Type B pancreatic cell (in vitro differentiated cells): ENCODE results near the gene FAM174A. TPM values are rescaled to one million over a fixed set of nuclear protein-coding genes. Genes with fewer than 3 reads are reported as not detected.

Source experiments
- DNase-seq: peaks from one replicate; pipeline ENCODE4 v3.0.0; 2021; ENCODE audit warnings: mixed read lengths; ENCODE audit not compliant: unreplicated experiment; ENCODE audit errors: extremely low spot score
- H3K27ac Mint-ChIP-seq: 2 replicates; pipeline ENCODE4 v1.8.0; 2021; ENCODE audit warnings: mild to moderate bottlenecking, mixed read lengths
- H3K27me3 Mint-ChIP-seq: 2 replicates; pipeline ENCODE4 v1.8.0; 2021; ENCODE audit warnings: mixed read lengths
- H3K36me3 Mint-ChIP-seq: 2 replicates; pipeline ENCODE4 v1.8.0; 2021; ENCODE audit warnings: mixed read lengths
- H3K4me1 Mint-ChIP-seq: one replicate; pipeline ENCODE4 v1.8.0; 2021; ENCODE audit warnings: mixed read lengths; ENCODE audit not compliant: unreplicated experiment
- H3K4me3 Mint-ChIP-seq: 2 replicates; pipeline ENCODE4 v1.8.0; 2021; ENCODE audit warnings: mild to moderate bottlenecking, mixed read lengths
- H3K9me3 Mint-ChIP-seq: 2 replicates; pipeline ENCODE4 v1.8.0; 2021; ENCODE audit warnings: mixed read lengths
- total RNA-seq: library from RNA; stranded (reverse); gene quantifications from 2 replicates; pipeline ENCODE4 v1.2.1, GENCODE V29; 2021; ENCODE audit warnings: low replicate concordance
- TF ChIP-seq, protein P1 (sequence below): fragments of 200-600 bp; sonication (generic); conservative IDR thresholded peaks from 2 replicates; pipeline ENCODE4 v1.5.0; 2021; ENCODE audit warnings: antibody characterized with exemption, mild to moderate bottlenecking

FAM174A gene
- total RNA-seq, 1 donor from 2014 or later, result 14.2 TPM

GRCh38 chr5:100609594-100609993 is 74.4 kb downstream of the FAM174A start:
- H3K27me3 Mint-ChIP-seq, result no peaks in the 10 kb centered on the region
- no peaks in the 10 kb centered on the region for H3K9me3 Mint-ChIP-seq
- H3K27ac Mint-ChIP-seq, result no peak overlapping the region
- H3K36me3 Mint-ChIP-seq, result no peaks in the 10 kb centered on the region
- H3K4me3 Mint-ChIP-seq, result no peak overlapping the region
- no peak for DNase-seq
- TF ChIP-seq, protein P1, sequence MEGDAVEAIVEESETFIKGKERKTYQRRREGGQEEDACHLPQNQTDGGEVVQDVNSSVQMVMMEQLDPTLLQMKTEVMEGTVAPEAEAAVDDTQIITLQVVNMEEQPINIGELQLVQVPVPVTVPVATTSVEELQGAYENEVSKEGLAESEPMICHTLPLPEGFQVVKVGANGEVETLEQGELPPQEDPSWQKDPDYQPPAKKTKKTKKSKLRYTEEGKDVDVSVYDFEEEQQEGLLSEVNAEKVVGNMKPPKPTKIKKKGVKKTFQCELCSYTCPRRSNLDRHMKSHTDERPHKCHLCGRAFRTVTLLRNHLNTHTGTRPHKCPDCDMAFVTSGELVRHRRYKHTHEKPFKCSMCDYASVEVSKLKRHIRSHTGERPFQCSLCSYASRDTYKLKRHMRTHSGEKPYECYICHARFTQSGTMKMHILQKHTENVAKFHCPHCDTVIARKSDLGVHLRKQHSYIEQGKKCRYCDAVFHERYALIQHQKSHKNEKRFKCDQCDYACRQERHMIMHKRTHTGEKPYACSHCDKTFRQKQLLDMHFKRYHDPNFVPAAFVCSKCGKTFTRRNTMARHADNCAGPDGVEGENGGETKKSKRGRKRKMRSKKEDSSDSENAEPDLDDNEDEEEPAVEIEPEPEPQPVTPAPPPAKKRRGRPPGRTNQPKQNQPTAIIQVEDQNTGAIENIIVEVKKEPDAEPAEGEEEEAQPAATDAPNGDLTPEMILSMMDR, result no peak
- H3K4me1 Mint-ChIP-seq, result no peaks in the 10 kb centered on the region

GRCh38 chr5:100614308-100614707 is 79.1 kb downstream of the FAM174A start:
- Mint-ChIP-seq H3K4me3 (no peak overlapping the region), H3K36me3 (no peaks in the 10 kb centered on the region), H3K27ac (no peak overlapping the region), H3K9me3 (no peaks in the 10 kb centered on the region), H3K27me3 (no peaks in the 10 kb centered on the region), H3K4me1 (peaks cover 5% of the 10 kb centered on the region)
- DNase-seq, result no peak
- TF ChIP-seq, protein P1, result no peak

- H3K4me3 Mint-ChIP-seq, result no peak overlapping the region
- no peaks in the 10 kb centered on the region for H3K36me3 Mint-ChIP-seq
- no peak for DNase-seq
- no peak overlapping the region for H3K27ac Mint-ChIP-seq
- TF ChIP-seq, protein P1, result no peak
- peaks cover 5% of the 10 kb centered on the region for H3K4me1 Mint-ChIP-seq
- H3K27me3 Mint-ChIP-seq, result no peaks in the 10 kb centered on the region
- H3K9me3 Mint-ChIP-seq, result no peaks in the 10 kb centered on the region
Measured at GRCh38 chr5:100615362-100615761, 80.2 kb downstream of the FAM174A start.

DNA sequence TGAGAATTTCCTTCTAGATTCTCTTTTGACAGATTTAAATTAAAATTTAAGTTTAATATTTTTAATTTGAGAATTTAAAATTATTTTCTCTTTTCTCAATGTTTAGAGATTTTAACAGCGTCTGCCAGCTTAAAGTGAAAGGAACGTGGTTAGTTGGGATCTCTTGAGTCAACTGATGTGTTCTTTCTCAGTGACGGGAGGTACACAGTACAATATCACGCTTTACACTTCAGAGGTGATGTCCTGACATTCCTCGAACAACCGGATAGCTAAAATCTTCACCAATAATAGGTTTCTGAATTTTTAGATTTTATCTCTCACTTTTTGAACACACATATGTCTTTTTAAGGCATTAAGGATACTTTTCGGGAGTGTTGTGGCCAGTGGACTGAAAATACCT is 81.1 kb downstream of the FAM174A start:
- H3K9me3 Mint-ChIP-seq, result no peaks in the 10 kb centered on the region
- no peaks in the 10 kb centered on the region for H3K36me3 Mint-ChIP-seq
- no peaks in the 10 kb centered on the region for H3K27me3 Mint-ChIP-seq
- no peak overlapping the region for H3K4me3 Mint-ChIP-seq
- TF ChIP-seq, protein P1, result no peak
- H3K4me1 Mint-ChIP-seq, result peaks cover 5% of the 10 kb centered on the region
- no peak overlapping the region for H3K27ac Mint-ChIP-seq
- no peak for DNase-seq

GRCh38 chr5:100616981-100617380 is 81.8 kb downstream of the FAM174A start:
- TF ChIP-seq, protein P1, result no peak
- H3K36me3 Mint-ChIP-seq, result no peaks in the 10 kb centered on the region

DNA sequence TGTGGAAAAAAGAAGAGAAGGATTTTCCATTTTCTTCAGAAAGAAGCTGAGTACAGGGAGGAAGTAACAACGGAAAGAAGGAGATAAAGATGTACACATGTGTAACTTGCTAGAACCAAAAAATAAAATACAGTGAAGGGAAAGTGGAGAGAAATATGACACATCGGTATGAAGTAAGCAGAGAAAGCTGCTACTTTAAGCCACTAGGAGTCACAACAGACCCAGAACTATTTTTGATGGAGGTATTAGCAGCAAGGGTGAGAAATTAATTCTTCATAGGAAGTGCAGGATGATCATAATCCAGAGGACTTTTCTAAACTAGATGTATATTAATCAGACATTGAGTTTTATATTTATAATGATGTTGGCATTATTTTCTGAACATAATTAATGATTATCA is 88.5 kb downstream of the FAM174A start:
- Mint-ChIP-seq H3K4me3 (no peak overlapping the region), H3K4me1 (no peaks in the 10 kb centered on the region), H3K27ac (no peak overlapping the region), H3K36me3 (no peaks in the 10 kb centered on the region), H3K27me3 (no peaks in the 10 kb centered on the region), H3K9me3 (no peaks in the 10 kb centered on the region)
- no peak for DNase-seq
- TF ChIP-seq, protein P1, result peak; percentile 67

More at GRCh38 chr5:100616981-100617380, 81.8 kb downstream of the FAM174A start:
- no peaks in the 10 kb centered on the region for H3K27me3 Mint-ChIP-seq
- peaks cover 5% of the 10 kb centered on the region for H3K4me1 Mint-ChIP-seq
- H3K9me3 Mint-ChIP-seq, result no peaks in the 10 kb centered on the region
- H3K27ac Mint-ChIP-seq, result no peak overlapping the region
- H3K4me3 Mint-ChIP-seq, result no peak overlapping the region
- no peak for DNase-seq
